Skeletal muscle satellite cell (primary cell): ENCODE results near the gene SETD2.

Source experiments
- H3K27me3 ChIP-seq: 2 replicates; pipeline ENCODE4 v1.7.0; 2013; ENCODE audit warnings: low read length; ENCODE audit not compliant: control insufficient read depth, insufficient read depth
- H3K36me3 ChIP-seq: 2 replicates; pipeline ENCODE4 v1.7.0; 2013; ENCODE audit warnings: mild to moderate bottlenecking, control low read depth, low read length; ENCODE audit not compliant: insufficient read depth
- H3K4me1 ChIP-seq: 2 replicates; pipeline ENCODE4 v1.7.0; 2013; ENCODE audit warnings: low read length; ENCODE audit not compliant: control insufficient read depth, insufficient read depth
- H3K4me2 ChIP-seq: 2 replicates; pipeline ENCODE4 v1.7.0; 2013; ENCODE audit warnings: mild to moderate bottlenecking, low read length
- H3K4me3 ChIP-seq: 2 replicates; pipeline ENCODE4 v1.7.0; 2013; ENCODE audit warnings: low read length
- H3K9ac ChIP-seq: 2 replicates; pipeline ENCODE4 v1.7.0; 2013; ENCODE audit warnings: mild to moderate bottlenecking, low read depth, low read length, moderate library complexity
- H3K9me3 ChIP-seq: replicated peaks from 2 replicates; pipeline ENCODE4 v1.7.0; 2013; ENCODE audit warnings: mild to moderate bottlenecking, control low read depth, low read length

The SETD2 gene

GRCh38 chr3:46993986-46994385, 169.9 kb downstream of the SETD2 start:
- Histone ChIP-seq H3K9me3 (no peaks in the 10 kb centered on the region), H3K4me1 (no peaks in the 10 kb centered on the region), H3K36me3 (no peaks in the 10 kb centered on the region), H3K4me2 (no peak overlapping the region), H3K27me3 (no peaks in the 10 kb centered on the region), H3K4me3 (no peak overlapping the region), H3K9ac (no peak overlapping the region)

DNA sequence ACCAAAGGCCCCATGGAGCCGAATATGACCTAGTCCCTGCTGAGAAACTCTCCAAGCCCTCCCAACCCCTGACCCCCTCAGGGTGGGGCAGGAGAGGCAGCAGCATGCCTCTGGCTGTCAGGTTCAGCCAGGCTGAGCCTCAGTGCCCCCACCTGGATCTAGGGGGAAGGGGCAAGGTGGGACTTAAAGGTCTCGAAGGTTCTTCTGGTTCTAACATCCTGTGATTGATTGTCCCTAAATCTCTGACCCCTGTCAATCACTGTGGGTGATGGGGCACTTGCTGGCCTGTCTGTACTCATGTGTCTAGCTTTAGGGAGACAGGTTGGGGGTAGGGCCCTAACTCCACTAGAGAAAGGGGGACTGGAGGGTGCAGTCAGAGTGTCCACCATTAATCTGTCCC, 170.6 kb downstream of the SETD2 start:
- Histone ChIP-seq H3K4me2 (no peak overlapping the region), H3K36me3 (no peaks in the 10 kb centered on the region), H3K9me3 (no peaks in the 10 kb centered on the region), H3K4me3 (no peak overlapping the region), H3K27me3 (no peaks in the 10 kb centered on the region), H3K9ac (no peak overlapping the region), H3K4me1 (no peaks in the 10 kb centered on the region)

- no peak overlapping the region for H3K4me3 ChIP-seq
- no peaks in the 10 kb centered on the region for H3K36me3 ChIP-seq
- H3K27me3 ChIP-seq = no peaks in the 10 kb centered on the region
- no peaks in the 10 kb centered on the region for H3K9me3 ChIP-seq
- H3K9ac ChIP-seq = no peak overlapping the region
- no peaks in the 10 kb centered on the region for H3K4me1 ChIP-seq
- H3K4me2 ChIP-seq = no peak overlapping the region
These were observed 171.7 kb downstream of the SETD2 start for GRCh38 chr3:46992231-46992630.

DNA sequence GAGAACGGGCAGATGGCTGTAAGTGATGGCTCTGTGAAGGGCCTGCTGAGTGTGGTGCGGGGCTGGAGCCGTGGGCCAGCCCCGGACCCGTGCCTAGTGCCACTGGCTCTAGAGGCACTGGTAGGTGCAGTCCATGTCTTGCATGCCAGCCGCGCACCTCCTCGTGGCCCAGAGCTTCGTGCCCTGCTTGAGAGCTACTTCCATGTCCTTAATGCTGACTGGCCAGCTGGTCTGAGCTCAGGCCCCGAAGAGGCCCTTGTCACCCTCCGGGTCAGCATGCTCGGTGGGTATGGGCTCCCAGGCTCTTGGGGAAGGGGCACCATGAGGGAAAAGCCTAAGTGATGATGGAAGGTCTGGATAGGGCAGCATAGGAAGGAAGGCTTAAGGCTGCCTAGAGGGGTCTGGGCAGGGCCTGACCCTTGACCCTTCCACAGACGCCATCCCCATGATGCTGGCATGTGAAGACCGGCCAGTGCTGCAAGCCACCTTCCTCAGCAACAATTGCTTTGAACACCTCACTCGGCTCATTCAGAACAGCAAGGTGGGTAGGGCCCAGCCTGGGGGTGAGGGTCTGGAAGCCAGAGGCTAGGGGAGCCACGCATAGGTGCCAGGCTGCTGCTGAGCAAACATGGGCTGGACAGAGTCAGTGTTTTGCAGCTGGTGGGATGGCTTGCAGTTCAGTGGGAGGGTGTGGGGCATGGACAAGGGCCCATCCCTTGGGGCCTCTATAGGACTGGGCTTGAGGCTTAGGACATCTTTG, 172.3 kb downstream of the SETD2 start:
- Histone ChIP-seq H3K4me3 (no peak overlapping the region), H3K9me3 (no peaks in the 10 kb centered on the region), H3K9ac (no peak overlapping the region), H3K4me2 (no peak overlapping the region), H3K27me3 (no peaks in the 10 kb centered on the region), H3K4me1 (no peaks in the 10 kb centered on the region), H3K36me3 (no peaks in the 10 kb centered on the region)

DNA sequence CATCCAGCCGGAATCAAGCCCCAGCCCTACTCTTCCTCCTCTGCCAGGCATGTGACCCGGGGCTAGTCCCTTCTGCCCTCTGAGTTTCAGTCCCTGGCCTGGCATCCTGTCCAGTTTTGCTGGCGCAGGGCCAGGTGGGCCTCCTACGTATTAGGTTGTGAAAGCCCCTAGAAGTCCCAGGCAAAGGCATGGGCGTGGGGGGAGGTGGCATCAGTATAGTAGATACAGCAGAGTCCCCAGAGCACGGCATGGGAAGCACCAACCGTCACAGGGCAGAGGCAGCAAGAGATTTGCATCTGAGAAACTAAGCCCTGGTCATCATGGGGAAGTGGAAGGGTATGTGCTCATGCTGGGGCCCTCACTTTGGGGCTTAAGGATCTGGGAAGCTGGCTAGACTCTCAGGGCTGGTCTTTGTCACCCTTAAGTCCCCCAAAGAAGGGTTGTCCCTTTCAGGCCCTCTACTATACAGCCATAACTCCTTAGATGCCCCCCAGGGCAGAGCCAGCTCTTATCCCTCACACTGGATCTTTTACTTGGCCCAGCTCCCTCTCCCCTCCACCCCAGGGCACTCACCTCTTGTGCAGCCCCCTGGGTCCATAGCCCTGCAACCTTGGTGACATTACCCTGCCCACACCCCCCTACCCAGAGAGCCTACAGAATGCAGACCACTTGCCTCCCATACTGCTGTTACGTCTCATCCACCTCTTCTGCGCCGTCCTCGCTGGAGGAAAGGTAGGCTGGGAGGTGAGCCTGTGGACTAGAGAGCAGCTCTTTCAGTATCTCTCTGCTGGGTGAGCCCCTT, 173.1 kb downstream of the SETD2 start:
- Histone ChIP-seq H3K4me2 (no peak overlapping the region), H3K9ac (no peak overlapping the region), H3K36me3 (no peaks in the 10 kb centered on the region), H3K4me3 (no peak overlapping the region), H3K27me3 (no peaks in the 10 kb centered on the region), H3K9me3 (no peaks in the 10 kb centered on the region), H3K4me1 (no peaks in the 10 kb centered on the region)

GRCh38 chr3:46989146-46989810, 174.6 kb downstream of the SETD2 start:
- Histone ChIP-seq H3K4me2 (no peak overlapping the region), H3K4me3 (no peak overlapping the region), H3K36me3 (no peaks in the 10 kb centered on the region), H3K27me3 (no peaks in the 10 kb centered on the region), H3K9ac (no peak overlapping the region), H3K4me1 (no peaks in the 10 kb centered on the region), H3K9me3 (no peaks in the 10 kb centered on the region)

DNA sequence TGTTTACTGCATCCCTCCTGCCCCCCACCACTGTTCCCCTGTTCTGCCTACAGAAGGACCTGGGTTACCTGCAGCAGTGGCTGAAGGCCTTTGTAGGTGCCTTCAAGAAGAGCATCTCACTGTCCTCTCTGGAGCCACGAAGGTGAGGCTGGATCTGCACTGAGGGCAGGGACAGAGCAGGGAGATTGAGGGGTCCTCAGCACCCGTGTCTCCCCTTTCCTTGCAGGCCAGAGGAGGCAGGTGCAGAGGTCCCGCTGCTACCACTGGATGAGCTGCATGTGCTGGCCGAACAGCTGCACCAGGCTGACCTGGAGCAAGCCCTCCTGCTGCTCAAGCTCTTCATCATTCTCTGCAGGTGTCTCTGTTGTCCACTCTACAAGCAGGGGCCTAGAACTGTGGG, 175.3 kb downstream of the SETD2 start:
- H3K27me3 ChIP-seq = no peaks in the 10 kb centered on the region
- H3K36me3 ChIP-seq = no peaks in the 10 kb centered on the region
- H3K4me1 ChIP-seq = no peaks in the 10 kb centered on the region
- no peak overlapping the region for H3K4me3 ChIP-seq
- no peak overlapping the region for H3K9ac ChIP-seq
- no peaks in the 10 kb centered on the region for H3K9me3 ChIP-seq
- no peak overlapping the region for H3K4me2 ChIP-seq

DNA sequence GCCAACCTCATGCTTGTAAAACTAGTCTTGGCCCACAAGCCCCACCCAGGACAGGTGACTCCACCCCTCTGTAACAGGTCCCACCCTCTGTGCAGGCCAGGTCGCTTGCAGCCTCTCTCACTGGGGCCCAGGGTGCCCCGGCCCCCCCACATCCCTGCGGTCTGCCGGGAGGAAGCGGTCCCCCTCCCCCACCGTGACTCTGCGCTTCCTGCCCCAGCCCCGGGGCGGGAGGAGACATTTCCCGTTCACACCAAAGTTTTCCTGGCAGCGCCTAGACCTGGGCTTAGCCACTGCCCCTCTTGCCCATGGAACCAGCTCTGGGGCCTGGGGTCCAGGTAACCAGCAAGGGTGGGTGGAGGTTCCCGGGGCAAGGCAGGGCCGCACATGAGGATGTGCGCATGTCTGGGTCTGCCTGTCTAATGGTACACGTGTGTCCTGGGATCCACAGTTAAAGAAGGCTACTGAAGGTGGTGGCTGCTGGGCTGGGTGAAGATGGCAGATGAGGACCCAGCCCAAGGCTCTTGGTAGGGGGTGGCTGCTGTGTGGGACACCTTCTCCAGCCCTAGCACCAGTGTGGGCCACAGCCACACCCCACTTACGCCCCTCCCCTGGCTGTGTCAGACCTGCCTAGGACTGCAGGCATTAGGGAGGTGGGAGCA, 176.0 kb downstream of the SETD2 start:
- Histone ChIP-seq H3K9ac (no peak overlapping the region), H3K27me3 (no peaks in the 10 kb centered on the region), H3K4me2 (no peak overlapping the region), H3K4me3 (no peak overlapping the region), H3K36me3 (no peaks in the 10 kb centered on the region), H3K9me3 (no peaks in the 10 kb centered on the region), H3K4me1 (no peaks in the 10 kb centered on the region)

DNA sequence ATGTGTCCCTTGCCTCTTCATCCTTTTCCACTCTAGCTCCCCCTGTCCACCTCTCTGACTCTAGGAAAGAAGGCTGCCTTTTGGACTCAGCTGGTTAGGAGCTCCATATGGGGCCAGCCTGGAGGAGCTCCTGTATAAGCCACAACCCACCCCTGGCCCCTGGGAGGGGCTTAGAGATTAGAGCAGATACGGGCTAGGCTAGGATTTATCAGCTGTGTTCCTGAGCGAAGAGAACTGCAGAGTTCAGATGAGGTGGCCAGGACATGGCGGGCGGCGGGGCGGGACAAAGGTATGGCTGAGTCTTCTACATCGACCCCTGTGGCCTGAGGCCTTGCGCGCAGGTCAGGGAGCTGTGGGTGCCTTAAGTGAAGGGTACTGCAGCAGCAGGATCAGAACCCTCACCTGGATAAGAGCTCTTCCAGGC, 176.6 kb downstream of the SETD2 start:
- H3K4me1 ChIP-seq = no peaks in the 10 kb centered on the region
- no peak overlapping the region for H3K4me2 ChIP-seq
- no peak overlapping the region for H3K4me3 ChIP-seq
- no peaks in the 10 kb centered on the region for H3K36me3 ChIP-seq
- H3K9me3 ChIP-seq = no peaks in the 10 kb centered on the region
- no peaks in the 10 kb centered on the region for H3K27me3 ChIP-seq
- H3K9ac ChIP-seq = no peak overlapping the region

GRCh38 chr3:46986782-46987310, 177.1 kb downstream of the SETD2 start:
- Histone ChIP-seq H3K4me2 (no peak overlapping the region), H3K9me3 (no peaks in the 10 kb centered on the region), H3K9ac (no peak overlapping the region), H3K4me3 (no peak overlapping the region), H3K4me1 (no peaks in the 10 kb centered on the region), H3K27me3 (no peaks in the 10 kb centered on the region), H3K36me3 (no peaks in the 10 kb centered on the region)
